ENCODE results near the gene AK4.
"Not testable (repeated sequence)": the region's sequence is repeated elsewhere in the genome, so short reads cannot be mapped to it uniquely, and the experiment has no call there.

AK4 gene

GRCh38 chr1:65148178-65148547 is at the start of gene AK4:
Gene AK4, plus strand, starts transcription at chr1:65148203. Its CDS starts 205 bp downstream, at chr1:65148408.
- DNase-seq, result not testable (repeated sequence)

- DNase-seq, result no peak
These were observed 44.2 kb upstream of the AK4 start for GRCh38 chr1:65103807-65104206.

- DNase-seq, result no peak
These were observed 43.0 kb upstream of the AK4 start for GRCh38 chr1:65104854-65105534.

GRCh38 chr1:65105596-65105995 is 42.4 kb upstream of the AK4 start:
- no peak for DNase-seq

GRCh38 chr1:65108025-65108642 is 39.9 kb upstream of the AK4 start:
- DNase-seq, result no peak

GRCh38 chr1:65109487-65109886 is 38.5 kb upstream of the AK4 start:
- DNase-seq, result no peak

- DNase-seq, result no peak
These were observed 35.2 kb upstream of the AK4 start for GRCh38 chr1:65112811-65113210.

- no peak for DNase-seq
These were observed 34.7 kb upstream of the AK4 start for GRCh38 chr1:65113298-65113697.

GRCh38 chr1:65114322-65114721 is 33.7 kb upstream of the AK4 start:
- DNase-seq, result no peak

- DNase-seq, result no peak
These were observed 28.1 kb upstream of the AK4 start for GRCh38 chr1:65119951-65120350.

GRCh38 chr1:65129104-65129503 is 18.9 kb upstream of the AK4 start:
- not testable (repeated sequence) for DNase-seq

- DNase-seq, result no peak
These were observed 9.5 kb upstream of the AK4 start for GRCh38 chr1:65138524-65138923.

- DNase-seq, result not testable (repeated sequence)
These were observed 8.2 kb upstream of the AK4 start for GRCh38 chr1:65139793-65140192.

GRCh38 chr1:65141394-65141793 is 6.6 kb upstream of the AK4 start:
- DNase-seq, result no peak

- no peak for DNase-seq
These were observed 6.1 kb upstream of the AK4 start for GRCh38 chr1:65141918-65142317.

- DNase-seq, result not testable (repeated sequence)
These were observed 4.8 kb upstream of the AK4 start for GRCh38 chr1:65143112-65143658.

- DNase-seq, result no peak
These were observed 1.0 kb upstream of the AK4 start for GRCh38 chr1:65146908-65147423.

GRCh38 chr1:65147424-65148177 is 402 bp upstream of the AK4 start:
- DNase-seq, result peak; percentile 72

- peak; percentile 79 for DNase-seq
These were observed 746 bp downstream of the AK4 start for GRCh38 chr1:65148548-65149350.

GRCh38 chr1:65149351-65150107 is 1.5 kb downstream of the AK4 start:
- DNase-seq, result no peak

- no peak for DNase-seq
These were observed 2.1 kb downstream of the AK4 start for GRCh38 chr1:65150108-65150463.
